DND-41 (cell line): Measurements from ENCODE around the gene RARG.
"Not testable (repeated sequence)": the region's sequence is repeated elsewhere in the genome, so short reads cannot be mapped to it uniquely, and the experiment has no call there.

Experiments used
- EZH2 ChIP-seq: IDR thresholded peaks from 3 replicates; pipeline ENCODE4 v1.6.1; 2012; ENCODE audit warnings: borderline replicate concordance, low read depth, mild to moderate bottlenecking, moderate library complexity, low read length, inconsistent platforms; ENCODE audit not compliant: severe bottlenecking
- TF ChIP-seq, protein P1 (sequence below): IDR thresholded peaks from 2 replicates; pipeline ENCODE4 v1.5.1; 2012; ENCODE audit warnings: borderline replicate concordance, low read length, moderate library complexity, mild to moderate bottlenecking; ENCODE audit not compliant: poor library complexity, severe bottlenecking; ENCODE audit errors: extremely low read depth

DNA sequence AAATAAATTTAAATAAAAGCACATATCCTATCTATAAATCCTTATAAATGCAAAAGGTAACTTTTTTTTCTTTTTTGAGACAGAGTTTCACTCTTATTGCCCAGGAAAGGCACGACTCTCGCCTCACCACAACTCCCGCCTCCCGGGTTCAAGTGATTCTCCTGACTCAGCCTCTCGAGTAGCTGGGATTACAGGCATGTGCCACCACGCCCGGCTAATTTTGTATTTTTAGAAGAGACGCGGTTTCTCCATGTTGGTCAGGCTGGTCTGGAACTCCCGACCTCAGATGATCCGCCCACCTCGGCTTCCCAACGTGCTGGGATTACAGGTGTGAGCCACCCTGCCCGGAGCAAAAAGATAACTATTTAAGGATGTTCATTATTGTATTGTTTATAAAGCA, 53.2 kb downstream of the RARG start:
- TF ChIP-seq, protein P1, sequence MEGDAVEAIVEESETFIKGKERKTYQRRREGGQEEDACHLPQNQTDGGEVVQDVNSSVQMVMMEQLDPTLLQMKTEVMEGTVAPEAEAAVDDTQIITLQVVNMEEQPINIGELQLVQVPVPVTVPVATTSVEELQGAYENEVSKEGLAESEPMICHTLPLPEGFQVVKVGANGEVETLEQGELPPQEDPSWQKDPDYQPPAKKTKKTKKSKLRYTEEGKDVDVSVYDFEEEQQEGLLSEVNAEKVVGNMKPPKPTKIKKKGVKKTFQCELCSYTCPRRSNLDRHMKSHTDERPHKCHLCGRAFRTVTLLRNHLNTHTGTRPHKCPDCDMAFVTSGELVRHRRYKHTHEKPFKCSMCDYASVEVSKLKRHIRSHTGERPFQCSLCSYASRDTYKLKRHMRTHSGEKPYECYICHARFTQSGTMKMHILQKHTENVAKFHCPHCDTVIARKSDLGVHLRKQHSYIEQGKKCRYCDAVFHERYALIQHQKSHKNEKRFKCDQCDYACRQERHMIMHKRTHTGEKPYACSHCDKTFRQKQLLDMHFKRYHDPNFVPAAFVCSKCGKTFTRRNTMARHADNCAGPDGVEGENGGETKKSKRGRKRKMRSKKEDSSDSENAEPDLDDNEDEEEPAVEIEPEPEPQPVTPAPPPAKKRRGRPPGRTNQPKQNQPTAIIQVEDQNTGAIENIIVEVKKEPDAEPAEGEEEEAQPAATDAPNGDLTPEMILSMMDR = not testable (repeated sequence)
- TF ChIP-seq EZH2 = not testable (repeated sequence)
